Measurements from ENCODE around the gene NAA15.
A peak's percentile ranks its signal among the peaks of the same experiment; 100 is the strongest.
"Not testable (repeated sequence)": the region's sequence is repeated elsewhere in the genome, so short reads cannot be mapped to it uniquely, and the experiment has no call there.

The NAA15 gene

GRCh38 chr4:139299536-139299935 lies 1.8 kb upstream of the NAA15 start:
- peaks cover 45% of the 10 kb centered on the region for H3K4me1 ChIP-seq (ENCODE audit: control insufficient read depth, insufficient read depth, low read length)
- peak; percentile 31 for DNase-seq (ENCODE audit: low read depth)
- H3K36me3 ChIP-seq (ENCODE audit: control insufficient read depth, insufficient read depth, low read length, severe bottlenecking): no peaks in the 10 kb centered on the region
- peak overlapping the region; percentile 85 for H3K4me3 ChIP-seq (ENCODE audit: low read length)
- peak overlapping the region; percentile 99 for H3K9ac ChIP-seq (ENCODE audit: low read length)
- no peaks in the 10 kb centered on the region for H3K9me3 ChIP-seq (ENCODE audit: control insufficient read depth, low read length)
- H3K27me3 ChIP-seq (replicated peaks; ENCODE audit: control insufficient read depth, insufficient read depth, low read length): no peaks in the 10 kb centered on the region

- Histone ChIP-seq H3K36me3 (ENCODE audit: control insufficient read depth, insufficient read depth, low read length, severe bottlenecking) (peaks cover 5% of the 10 kb centered on the region), H3K4me3 (ENCODE audit: low read length) (peak overlapping the region; percentile 85), H3K9ac (ENCODE audit: low read length) (peak overlapping the region; percentile 99), H3K9me3 (ENCODE audit: control insufficient read depth, low read length) (no peaks in the 10 kb centered on the region), H3K27me3 (replicated peaks; ENCODE audit: control insufficient read depth, insufficient read depth, low read length) (no peaks in the 10 kb centered on the region), H3K4me1 (ENCODE audit: control insufficient read depth, insufficient read depth, low read length) (peaks cover 41% of the 10 kb centered on the region)
- peak; percentile 80 for DNase-seq (ENCODE audit: low read depth)
These were observed 733 bp upstream of the NAA15 start for GRCh38 chr4:139300431-139301112.

- no peaks in the 10 kb centered on the region for H3K9me3 ChIP-seq (ENCODE audit: control insufficient read depth, low read length)
- H3K27me3 ChIP-seq (replicated peaks; ENCODE audit: control insufficient read depth, insufficient read depth, low read length): no peaks in the 10 kb centered on the region
- H3K4me3 ChIP-seq (ENCODE audit: low read length): peak within 1 kb of the TSS; percentile 85
- H3K9ac ChIP-seq (ENCODE audit: low read length): peak within 1 kb of the TSS; percentile 99
- peaks cover 10% of the 10 kb centered on the region for H3K36me3 ChIP-seq (ENCODE audit: control insufficient read depth, insufficient read depth, low read length, severe bottlenecking)
- H3K4me1 ChIP-seq (ENCODE audit: control insufficient read depth, insufficient read depth, low read length): peaks cover 29% of the 10 kb centered on the region
- peak; percentile 75 for DNase-seq (ENCODE audit: low read depth)
These were observed 711 bp downstream of the NAA15 start, which contains the start of gene NDUFC1 for GRCh38 chr4:139301821-139302611. Gene NDUFC1, minus strand, starts transcription at chr4:139302477. Its CDS starts 6,679 bp downstream, at chr4:139295798.

- Histone ChIP-seq H3K4me1 (ENCODE audit: control insufficient read depth, insufficient read depth, low read length) (peaks cover 14% of the 10 kb centered on the region), H3K27me3 (replicated peaks; ENCODE audit: control insufficient read depth, insufficient read depth, low read length) (no peaks in the 10 kb centered on the region), H3K9me3 (ENCODE audit: control insufficient read depth, low read length) (no peaks in the 10 kb centered on the region), H3K36me3 (ENCODE audit: control insufficient read depth, insufficient read depth, low read length, severe bottlenecking) (peaks cover 10% of the 10 kb centered on the region), H3K4me3 (ENCODE audit: low read length) (no peak overlapping the region), H3K9ac (ENCODE audit: low read length) (no peak overlapping the region)
- no peak for DNase-seq (ENCODE audit: low read depth)
These were observed 3.6 kb downstream of the NAA15 start for GRCh38 chr4:139304920-139305319.

- no peaks in the 10 kb centered on the region for H3K27me3 ChIP-seq (replicated peaks; ENCODE audit: control insufficient read depth, insufficient read depth, low read length)
These were observed 10.6 kb downstream of the NAA15 start for GRCh38 chr4:139311909-139312308.

GRCh38 chr4:139312552-139313332 lies 11.4 kb downstream of the NAA15 start:
- Histone ChIP-seq H3K36me3 (ENCODE audit: control insufficient read depth, insufficient read depth, low read length, severe bottlenecking) (no peaks in the 10 kb centered on the region), H3K27me3 (replicated peaks; ENCODE audit: control insufficient read depth, insufficient read depth, low read length) (no peaks in the 10 kb centered on the region), H3K4me3 (ENCODE audit: low read length) (no peak overlapping the region), H3K9ac (ENCODE audit: low read length) (no peak overlapping the region), H3K9me3 (ENCODE audit: control insufficient read depth, low read length) (no peaks in the 10 kb centered on the region), H3K4me1 (ENCODE audit: control insufficient read depth, insufficient read depth, low read length) (peaks cover 27% of the 10 kb centered on the region)
- peak; percentile 16 for DNase-seq (ENCODE audit: low read depth)

More at GRCh38 chr4:139311909-139312308, 10.6 kb downstream of the NAA15 start:
- H3K36me3 ChIP-seq (ENCODE audit: control insufficient read depth, insufficient read depth, low read length, severe bottlenecking): no peaks in the 10 kb centered on the region
- H3K4me1 ChIP-seq (ENCODE audit: control insufficient read depth, insufficient read depth, low read length): peaks cover 27% of the 10 kb centered on the region
- H3K4me3 ChIP-seq (ENCODE audit: low read length): no peak overlapping the region
- H3K9me3 ChIP-seq (ENCODE audit: control insufficient read depth, low read length): no peaks in the 10 kb centered on the region
- peak; percentile 33 for DNase-seq (ENCODE audit: low read depth)
- H3K9ac ChIP-seq (ENCODE audit: low read length): no peak overlapping the region

- H3K4me3 ChIP-seq (ENCODE audit: low read length); H3K27me3 ChIP-seq (replicated peaks; ENCODE audit: control insufficient read depth, insufficient read depth, low read length); H3K9me3 ChIP-seq (ENCODE audit: control insufficient read depth, low read length); H3K36me3 ChIP-seq (ENCODE audit: control insufficient read depth, insufficient read depth, low read length, severe bottlenecking); DNase-seq (ENCODE audit: low read depth); H3K9ac ChIP-seq (ENCODE audit: low read length): not testable (repeated sequence)
- H3K4me1 ChIP-seq (ENCODE audit: control insufficient read depth, insufficient read depth, low read length): peaks cover 27% of the 10 kb centered on the region
These were observed 12.1 kb downstream of the NAA15 start for GRCh38 chr4:139313414-139313813.

- no peak for DNase-seq (ENCODE audit: low read depth)
- Histone ChIP-seq H3K27me3 (replicated peaks; ENCODE audit: control insufficient read depth, insufficient read depth, low read length) (no peaks in the 10 kb centered on the region), H3K9me3 (ENCODE audit: control insufficient read depth, low read length) (no peaks in the 10 kb centered on the region), H3K4me3 (ENCODE audit: low read length) (no peak overlapping the region), H3K9ac (ENCODE audit: low read length) (no peak overlapping the region), H3K4me1 (ENCODE audit: control insufficient read depth, insufficient read depth, low read length) (peaks cover 27% of the 10 kb centered on the region), H3K36me3 (ENCODE audit: control insufficient read depth, insufficient read depth, low read length, severe bottlenecking) (no peaks in the 10 kb centered on the region)
These were observed 12.9 kb downstream of the NAA15 start for GRCh38 chr4:139314047-139314800.

GRCh38 chr4:139315221-139315675 lies 13.9 kb downstream of the NAA15 start:
- no peaks in the 10 kb centered on the region for H3K36me3 ChIP-seq (ENCODE audit: control insufficient read depth, insufficient read depth, low read length, severe bottlenecking)
- H3K4me3 ChIP-seq (ENCODE audit: low read length): no peak overlapping the region
- H3K4me1 ChIP-seq (ENCODE audit: control insufficient read depth, insufficient read depth, low read length): peaks cover 27% of the 10 kb centered on the region
- no peak overlapping the region for H3K9ac ChIP-seq (ENCODE audit: low read length)
- H3K9me3 ChIP-seq (ENCODE audit: control insufficient read depth, low read length): no peaks in the 10 kb centered on the region
- H3K27me3 ChIP-seq (replicated peaks; ENCODE audit: control insufficient read depth, insufficient read depth, low read length): no peaks in the 10 kb centered on the region
- DNase-seq (ENCODE audit: low read depth): no peak

GRCh38 chr4:139316733-139317132 lies 15.4 kb downstream of the NAA15 start:
- Histone ChIP-seq H3K36me3 (ENCODE audit: control insufficient read depth, insufficient read depth, low read length, severe bottlenecking) (no peaks in the 10 kb centered on the region), H3K4me3 (ENCODE audit: low read length) (no peak overlapping the region), H3K4me1 (ENCODE audit: control insufficient read depth, insufficient read depth, low read length) (peaks cover 23% of the 10 kb centered on the region), H3K9ac (ENCODE audit: low read length) (no peak overlapping the region), H3K27me3 (replicated peaks; ENCODE audit: control insufficient read depth, insufficient read depth, low read length) (no peaks in the 10 kb centered on the region), H3K9me3 (ENCODE audit: control insufficient read depth, low read length) (no peaks in the 10 kb centered on the region)
- DNase-seq (ENCODE audit: low read depth): no peak
